HG03558 (cell line): ENCODE measurements around the gene SLC25A30.
"Not testable (repeated sequence)": the region's sequence is repeated elsewhere in the genome, so short reads cannot be mapped to it uniquely, and the experiment has no call there.

Experiments
- ATAC-seq: cut with Tn5 transposase; IDR thresholded peaks from one replicate; pipeline ENCODE4 v1.9.1; 2021; ENCODE audit warnings: moderate number of reproducible peaks; ENCODE audit not compliant: unreplicated experiment; ENCODE audit errors: extremely low read depth

Gene SLC25A30

DNA sequence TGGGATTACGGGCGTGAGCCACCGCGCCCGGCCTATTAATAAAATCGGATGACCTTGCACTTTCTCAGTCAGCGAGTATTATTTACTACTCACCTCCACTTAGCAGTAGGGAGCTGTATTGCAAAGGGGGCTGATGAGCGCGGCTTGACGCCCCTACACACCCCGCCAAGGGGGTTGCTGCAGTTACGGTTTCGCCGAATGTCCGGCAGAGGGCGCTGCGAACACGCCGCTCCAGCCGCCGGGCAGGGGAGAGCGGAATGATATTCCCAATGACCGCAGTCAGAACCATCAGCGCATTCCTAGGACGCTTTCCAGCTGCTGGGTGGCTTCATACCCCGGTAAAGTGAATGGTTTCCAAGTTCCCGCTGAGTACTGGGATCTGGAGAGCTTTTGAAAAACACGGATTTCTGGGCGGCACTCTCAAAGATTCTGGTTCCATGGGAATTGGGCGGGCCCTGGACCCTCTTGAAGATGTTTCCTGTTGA, 47.2 kb downstream of the SLC25A30 start:
- ATAC-seq = no peak

DNA sequence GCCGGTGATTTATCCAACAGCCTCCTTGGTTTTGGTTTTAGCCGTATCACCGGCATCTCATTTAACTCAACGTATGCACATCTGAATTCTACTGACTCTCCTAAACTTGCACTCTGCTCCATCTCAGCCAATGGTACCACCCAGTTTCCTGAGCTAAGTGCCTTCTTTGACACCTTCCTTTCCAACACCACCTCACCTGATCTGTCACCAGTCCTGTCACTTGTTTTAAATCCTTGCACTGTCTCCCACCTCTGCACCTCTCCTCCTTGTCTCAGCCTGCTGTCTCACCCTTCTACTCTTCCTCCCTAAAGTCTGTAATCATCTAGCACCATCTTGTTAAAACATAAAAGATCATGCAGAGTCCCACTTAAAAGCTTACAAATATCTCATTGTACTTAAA, 49.1 kb downstream of the SLC25A30 start:
- ATAC-seq = no peak

DNA sequence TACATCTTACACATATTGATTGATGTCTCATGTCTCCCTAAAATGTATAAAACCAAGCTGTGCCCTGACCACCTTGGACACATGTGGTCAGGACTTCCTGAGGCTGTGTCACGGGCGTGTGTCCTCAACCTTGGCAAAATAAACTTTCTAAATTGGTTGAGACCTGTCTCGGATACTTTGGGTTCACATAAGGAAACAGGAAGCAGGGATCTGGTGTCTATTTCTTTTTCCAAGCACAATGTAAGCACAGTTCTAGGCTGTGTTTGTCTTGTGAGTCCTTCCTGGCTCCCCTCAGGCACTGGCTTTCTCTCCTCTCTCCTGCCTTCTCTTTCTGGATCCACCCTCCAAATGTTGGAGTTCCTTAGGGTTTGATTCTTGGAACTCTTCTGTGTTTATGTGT, 49.6 kb downstream of the SLC25A30 start:
- no peak for ATAC-seq

DNA sequence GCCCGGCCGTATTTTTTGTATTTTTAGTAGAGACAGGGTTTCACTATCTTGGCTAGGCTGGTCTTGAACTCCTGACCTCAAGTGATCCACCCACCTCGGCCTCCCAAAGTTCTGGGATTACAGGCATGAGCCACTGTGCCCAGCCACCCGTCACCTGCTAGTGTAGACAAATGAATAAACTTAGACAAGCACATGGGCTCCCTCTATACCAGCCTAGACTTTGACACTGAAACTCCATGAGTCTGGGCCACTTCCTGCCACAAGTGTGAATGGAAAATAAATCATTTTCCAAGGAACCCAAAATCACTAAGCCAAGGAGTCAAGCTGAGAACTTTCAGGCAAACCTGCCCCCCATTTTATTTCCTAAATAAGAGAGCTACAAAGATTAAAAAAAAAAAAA, 50.2 kb downstream of the SLC25A30 start:
- ATAC-seq = no peak

DNA sequence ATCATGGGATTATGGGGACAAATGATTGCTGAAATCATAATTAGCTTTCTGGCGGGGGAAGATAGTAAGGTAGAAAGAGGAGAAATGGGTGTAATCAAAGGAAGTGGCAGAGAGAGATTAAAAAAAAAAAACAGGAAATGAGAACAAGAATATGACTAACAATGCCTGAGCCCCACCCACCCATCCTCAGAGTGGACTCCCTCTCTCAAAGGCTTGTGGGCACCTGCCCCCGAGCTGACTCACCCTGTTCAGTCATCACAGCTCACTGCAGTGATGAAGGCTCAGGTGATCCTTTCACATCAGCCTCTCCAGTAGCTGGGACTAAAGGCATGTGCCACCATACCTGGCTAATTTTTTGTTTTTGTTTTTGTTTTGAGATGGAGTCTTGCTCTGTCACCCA, 50.8 kb downstream of the SLC25A30 start:
- ATAC-seq = peak; percentile 89

DNA sequence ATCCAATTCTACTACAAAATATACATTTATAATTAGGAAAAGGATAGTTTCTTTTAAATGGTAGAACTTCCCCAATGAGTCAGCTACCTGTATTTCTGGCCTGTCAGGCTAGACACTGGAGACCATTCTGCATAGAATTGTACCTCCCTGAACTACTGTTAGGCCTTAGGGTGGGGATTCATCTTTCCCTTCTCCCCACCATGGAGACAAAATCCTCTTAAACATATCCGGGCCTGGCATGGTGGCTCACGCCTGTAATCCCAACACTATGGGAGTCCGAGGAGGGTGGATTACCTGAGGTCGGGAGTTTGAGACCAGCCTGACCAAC, 52.7 kb downstream of the SLC25A30 start:
- no peak for ATAC-seq

DNA sequence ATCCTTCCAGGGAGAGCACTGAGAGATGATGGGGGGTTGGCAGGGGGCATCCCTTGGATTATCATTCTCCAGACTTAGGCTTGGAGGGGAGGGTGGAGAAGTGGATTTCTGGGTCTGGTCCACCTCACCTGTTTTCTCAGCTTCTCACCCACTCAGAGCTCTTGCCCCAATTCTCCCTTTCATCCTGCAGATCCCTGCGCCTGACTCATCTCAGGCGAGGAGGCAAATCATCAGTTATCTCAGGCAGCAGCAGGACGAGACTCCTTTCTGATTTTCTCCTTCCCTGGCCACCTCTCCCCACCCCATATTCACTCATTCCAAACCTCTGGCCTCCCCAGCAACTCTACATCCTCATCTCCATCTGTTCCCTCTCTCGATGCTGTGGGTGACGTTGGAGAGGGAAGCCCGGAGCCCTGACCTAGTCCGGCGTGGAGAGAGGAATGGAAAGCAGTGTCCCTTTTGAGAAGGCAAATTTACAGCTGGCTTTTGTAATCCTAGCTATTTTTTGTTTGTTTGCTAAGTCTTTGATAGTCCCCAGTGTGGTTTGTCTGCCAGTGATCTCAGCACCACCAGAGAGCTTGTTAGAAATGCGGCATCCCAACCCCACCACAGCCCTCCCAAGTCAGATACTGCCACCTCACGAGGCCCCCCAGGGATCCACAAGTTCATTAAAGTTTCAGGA, 53.2 kb downstream of the SLC25A30 start:
- no peak for ATAC-seq

DNA sequence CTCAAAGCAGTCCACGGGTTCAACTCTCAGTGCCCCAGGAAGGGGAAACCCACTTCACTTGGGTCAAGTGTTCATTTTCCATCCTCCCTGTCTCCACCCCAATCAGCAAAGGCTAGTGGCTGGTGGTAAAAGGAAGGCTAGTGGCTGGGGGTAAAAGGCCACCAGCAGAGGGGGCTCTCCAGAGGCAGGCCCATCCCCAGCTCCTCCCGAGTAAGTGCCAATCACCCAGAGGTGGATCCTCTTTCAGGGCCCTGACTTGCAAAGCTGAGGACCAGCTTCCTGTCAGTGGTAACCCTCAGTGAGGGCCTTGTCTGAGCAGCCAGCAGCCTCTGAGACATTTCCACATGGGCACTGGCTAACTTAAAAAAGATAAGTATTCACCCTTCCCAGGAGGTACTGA, 55.2 kb downstream of the SLC25A30 start:
- no peak for ATAC-seq

DNA sequence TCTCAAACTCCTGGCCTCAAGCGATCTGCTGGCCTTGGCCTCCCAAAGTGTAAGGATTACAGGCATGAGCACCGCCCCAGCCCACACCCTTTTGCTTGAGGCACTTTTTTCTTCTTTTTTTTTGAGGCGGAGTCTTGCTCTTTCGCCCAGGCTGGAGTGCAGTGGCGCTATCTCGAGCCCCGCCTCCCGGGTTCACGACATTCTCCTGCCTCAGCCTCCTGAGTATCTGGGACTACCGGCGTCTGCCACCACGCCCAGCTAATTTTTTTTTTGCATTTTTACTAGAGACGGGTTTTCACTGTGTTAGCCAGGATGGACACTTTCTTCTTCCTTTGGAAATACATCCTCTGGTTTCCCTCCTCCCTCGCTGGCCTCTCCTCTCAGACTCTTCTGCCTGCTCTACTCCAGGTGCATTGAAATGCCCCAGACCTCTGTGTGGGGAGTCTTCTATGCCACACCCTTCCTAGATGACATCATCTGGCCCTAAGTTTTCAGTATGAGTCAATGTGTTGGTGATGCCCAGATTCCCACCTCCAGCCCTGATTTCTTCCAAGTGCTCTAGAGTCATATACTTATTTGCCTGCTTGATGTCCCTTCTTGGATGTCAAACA, 56.5 kb downstream of the SLC25A30 start:
- ATAC-seq = no peak

DNA sequence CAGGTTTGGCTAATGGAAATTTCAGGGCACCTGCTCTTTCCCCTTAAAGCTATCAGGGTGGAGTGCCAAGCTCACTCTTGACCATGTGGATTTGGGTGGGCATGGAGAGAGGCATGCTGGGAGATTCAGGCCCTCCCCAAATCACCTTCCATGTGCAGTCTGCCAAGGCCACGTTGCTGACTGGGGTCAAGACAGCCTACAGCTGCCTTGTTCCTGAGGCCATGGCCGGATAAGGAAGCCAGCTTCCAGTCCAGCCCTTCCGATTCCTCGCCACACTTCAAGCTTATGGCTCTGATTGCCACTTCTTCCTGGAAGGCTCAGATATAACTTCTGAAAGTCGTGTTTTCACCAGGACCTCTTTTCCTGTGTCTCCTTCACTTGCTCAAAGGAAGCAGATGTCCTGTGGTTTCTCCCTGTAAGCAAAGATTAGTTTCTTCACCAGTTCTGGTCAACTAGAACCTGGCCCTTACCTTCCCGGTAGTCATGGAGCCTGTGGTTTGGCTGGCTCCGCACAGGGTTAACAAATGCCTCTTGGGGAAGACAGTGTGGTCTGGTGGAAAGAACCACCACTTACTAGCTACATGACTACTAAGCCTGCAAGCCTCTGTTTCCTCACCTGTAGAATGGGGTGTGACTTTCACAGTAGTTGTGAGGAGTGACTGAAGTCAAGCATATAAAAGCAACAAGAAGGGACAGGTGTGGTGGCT, 61.1 kb downstream of the SLC25A30 start:
- ATAC-seq = no peak

DNA sequence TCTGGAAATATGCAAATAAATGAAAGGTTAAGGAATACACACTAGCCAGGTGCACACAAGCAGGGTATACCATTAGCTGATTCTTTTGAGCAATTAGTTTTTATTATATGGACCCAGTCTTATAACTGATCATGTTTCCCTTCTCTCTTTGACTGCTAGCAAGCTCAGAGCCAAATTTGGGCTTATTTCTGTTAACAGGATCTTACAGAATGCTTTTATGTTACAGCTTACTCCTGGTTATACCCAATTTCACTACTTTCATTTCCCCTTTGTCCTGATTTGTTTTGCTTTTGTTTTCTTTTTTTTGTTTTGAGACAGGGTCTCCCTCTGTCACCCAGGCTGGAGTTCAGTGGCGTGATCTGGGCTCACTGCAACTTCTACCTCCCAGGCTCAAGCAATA, 64.3 kb downstream of the SLC25A30 start:
- ATAC-seq = no peak

DNA sequence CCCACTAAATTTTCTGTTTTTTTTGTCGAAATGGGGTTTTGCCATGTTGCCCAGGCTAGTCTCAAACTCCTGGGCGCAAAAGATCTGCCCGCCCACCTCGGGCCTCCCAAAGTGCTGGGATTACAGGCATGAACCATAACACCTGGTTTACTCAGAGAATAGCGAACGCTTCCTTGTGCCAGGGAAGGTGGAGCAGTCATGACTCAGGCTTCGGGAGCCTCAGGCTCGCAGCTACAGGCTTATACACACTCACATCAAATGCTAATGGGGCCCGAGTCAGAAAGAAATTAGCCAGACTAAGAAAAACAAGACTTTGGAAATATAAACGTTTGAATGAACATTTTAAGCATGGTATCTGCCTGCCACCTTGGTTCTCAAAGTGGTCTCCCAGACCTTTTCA, 66.1 kb downstream of the SLC25A30 start:
- ATAC-seq = no peak

DNA sequence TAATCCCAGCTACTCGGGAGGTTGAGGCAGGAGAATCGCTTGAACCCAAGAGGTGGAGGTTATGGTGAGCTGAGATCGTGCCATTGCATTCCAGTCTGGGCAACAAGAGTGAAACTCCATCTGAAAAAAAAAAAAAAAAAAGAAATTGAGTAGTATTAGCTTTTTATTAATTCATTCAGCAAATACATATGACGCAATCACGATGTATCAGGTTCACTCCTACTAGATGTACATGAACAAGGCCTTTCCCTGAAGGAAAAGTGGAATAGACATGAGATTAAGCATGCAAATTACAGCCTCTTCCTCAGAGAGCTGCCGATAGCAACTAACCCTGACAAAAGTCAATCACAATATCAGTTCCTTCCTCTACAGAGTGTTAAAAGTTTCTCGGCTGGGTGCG, 68.0 kb downstream of the SLC25A30 start:
- ATAC-seq = no peak

DNA sequence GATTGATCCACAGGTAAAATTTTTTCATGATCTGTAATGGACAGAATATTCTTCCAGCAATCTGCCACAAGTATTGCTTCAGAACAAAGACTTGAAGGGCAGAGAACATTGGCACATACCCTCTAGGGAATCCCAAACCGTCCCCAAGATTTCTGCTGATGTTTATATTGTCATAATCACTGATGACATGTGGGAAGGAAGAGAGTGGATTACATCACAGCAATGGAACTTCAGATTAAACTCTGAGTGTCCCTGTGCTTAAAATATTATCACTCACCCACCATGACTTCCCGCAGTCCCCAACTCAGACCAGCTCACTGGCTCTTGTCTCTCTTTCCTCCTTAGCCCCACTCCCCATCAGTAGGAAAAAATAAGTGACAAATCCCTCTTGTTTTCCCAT, 68.7 kb downstream of the SLC25A30 start:
- no peak for ATAC-seq

DNA sequence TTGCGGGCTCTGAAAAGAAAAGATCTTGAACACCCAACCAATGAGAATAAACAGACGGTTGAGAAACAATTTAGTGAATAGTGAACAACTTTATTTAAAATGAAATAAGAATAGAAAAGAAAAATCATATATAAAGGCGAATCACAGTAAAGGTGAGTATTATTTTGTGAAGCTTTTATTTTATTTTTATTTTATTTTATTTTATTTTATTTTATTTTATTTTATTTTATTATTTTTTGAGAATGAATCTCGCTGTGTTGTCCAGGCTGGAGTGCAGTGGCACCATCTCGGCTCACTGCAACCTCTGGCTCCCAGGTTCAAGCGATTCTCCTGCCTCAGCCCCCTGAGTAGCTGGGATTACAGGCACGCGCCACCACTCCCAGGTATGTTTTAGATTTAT, 74.1 kb downstream of the SLC25A30 start:
- ATAC-seq = not testable (repeated sequence)
